ENCODE measurements around the gene ASB2.

DNA sequence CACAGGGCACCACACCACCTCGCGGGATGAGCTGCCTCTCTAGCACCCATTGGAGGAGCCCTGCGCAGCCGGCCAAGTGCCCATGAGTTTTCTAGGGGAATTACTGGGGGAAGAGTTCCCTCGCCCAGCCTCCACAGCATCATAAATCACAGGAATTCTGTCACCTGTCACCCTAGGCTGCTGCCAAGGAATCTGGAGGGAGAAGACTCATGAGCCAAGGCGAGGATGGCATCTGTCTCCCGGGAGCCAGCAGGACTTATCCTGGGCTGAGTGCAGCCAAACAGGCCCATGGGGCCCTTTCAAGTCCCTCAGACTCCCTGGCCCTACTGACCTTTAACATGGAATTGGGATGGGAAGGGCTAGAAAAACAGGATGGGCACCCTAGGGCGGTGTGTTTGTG is 41.9 kb upstream of the ASB2 start:
- no peak for TF ChIP-seq CTCF (IDR thresholded peaks at IDR 0.05)
- no peak for TF ChIP-seq POLR2A (IDR thresholded peaks at IDR 0.05)
- TF ChIP-seq POLR2AphosphoS5 (IDR thresholded peaks at IDR 0.05): no peak

All from suprapubic skin (tissue), 4 donors.